ENCODE data around the gene C1orf35. TPM values are rescaled to one million over a fixed set of nuclear protein-coding genes. Genes with fewer than 3 reads are reported as not detected.
A peak's percentile ranks its signal among the peaks of the same experiment; 100 is the strongest.

The C1orf35 gene
- total RNA-seq, 1 donor = 5.4 TPM

GRCh38 chr1:228145463-228146416 lies 42.6 kb upstream of the C1orf35 start:
- TF ChIP-seq, protein P1, sequence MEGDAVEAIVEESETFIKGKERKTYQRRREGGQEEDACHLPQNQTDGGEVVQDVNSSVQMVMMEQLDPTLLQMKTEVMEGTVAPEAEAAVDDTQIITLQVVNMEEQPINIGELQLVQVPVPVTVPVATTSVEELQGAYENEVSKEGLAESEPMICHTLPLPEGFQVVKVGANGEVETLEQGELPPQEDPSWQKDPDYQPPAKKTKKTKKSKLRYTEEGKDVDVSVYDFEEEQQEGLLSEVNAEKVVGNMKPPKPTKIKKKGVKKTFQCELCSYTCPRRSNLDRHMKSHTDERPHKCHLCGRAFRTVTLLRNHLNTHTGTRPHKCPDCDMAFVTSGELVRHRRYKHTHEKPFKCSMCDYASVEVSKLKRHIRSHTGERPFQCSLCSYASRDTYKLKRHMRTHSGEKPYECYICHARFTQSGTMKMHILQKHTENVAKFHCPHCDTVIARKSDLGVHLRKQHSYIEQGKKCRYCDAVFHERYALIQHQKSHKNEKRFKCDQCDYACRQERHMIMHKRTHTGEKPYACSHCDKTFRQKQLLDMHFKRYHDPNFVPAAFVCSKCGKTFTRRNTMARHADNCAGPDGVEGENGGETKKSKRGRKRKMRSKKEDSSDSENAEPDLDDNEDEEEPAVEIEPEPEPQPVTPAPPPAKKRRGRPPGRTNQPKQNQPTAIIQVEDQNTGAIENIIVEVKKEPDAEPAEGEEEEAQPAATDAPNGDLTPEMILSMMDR (IDR thresholded peaks at IDR 0.05; ENCODE audit: extremely low read depth, low read depth, low read length) = no peak
- no peak overlapping the region for H2AFZ ChIP-seq (ENCODE audit: low read length)
- peaks cover 94% of the 10 kb centered on the region for H3K79me2 ChIP-seq (ENCODE audit: insufficient read depth, low read length)
- H3K36me3 ChIP-seq (ENCODE audit: insufficient read depth, low read length) = peaks cover 8% of the 10 kb centered on the region
- no peaks in the 10 kb centered on the region for H3K9me3 ChIP-seq (ENCODE audit: low read depth, low read length)
- peak; percentile 84 for DNase-seq (ENCODE audit: insufficient read length, low spot score, missing footprints)
- H3K4me2 ChIP-seq (ENCODE audit: insufficient read depth, low read length) = no peak overlapping the region
- H3K27ac ChIP-seq (ENCODE audit: low read depth, low read length) = no peak overlapping the region
- peaks cover 31% of the 10 kb centered on the region for H3K4me1 ChIP-seq (ENCODE audit: insufficient read depth, low read length)
- H3K27me3 ChIP-seq (ENCODE audit: insufficient read depth, low read length) = no peaks in the 10 kb centered on the region
- H3K4me3 ChIP-seq (ENCODE audit: insufficient read depth, low read length) = no peak overlapping the region
- peaks cover 64% of the 10 kb centered on the region for H4K20me1 ChIP-seq (ENCODE audit: insufficient read depth, low read length)

DNA sequence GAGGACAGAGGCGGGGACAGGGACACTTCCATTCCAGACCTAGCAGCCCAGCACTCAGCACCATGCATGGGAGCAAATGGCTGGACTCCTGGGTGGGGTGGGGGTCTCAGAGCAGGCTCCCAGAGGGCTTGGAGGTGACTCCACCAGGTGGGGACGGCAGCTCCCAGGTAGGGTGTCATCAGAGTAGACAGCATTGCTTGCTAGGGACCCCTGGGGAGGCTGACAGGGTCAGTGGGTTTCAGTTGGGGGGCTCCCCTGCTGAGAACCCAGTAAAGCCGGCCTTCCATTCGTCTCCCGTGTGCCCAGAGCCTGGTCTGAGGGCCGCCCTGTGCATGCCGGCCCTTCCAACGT lies 41.8 kb upstream of the C1orf35 start:
- Histone ChIP-seq H2AFZ (ENCODE audit: low read length) (no peak overlapping the region), H3K36me3 (ENCODE audit: insufficient read depth, low read length) (peaks cover 8% of the 10 kb centered on the region), H3K27me3 (ENCODE audit: insufficient read depth, low read length) (no peaks in the 10 kb centered on the region), H3K27ac (ENCODE audit: low read depth, low read length) (no peak overlapping the region), H3K4me3 (ENCODE audit: insufficient read depth, low read length) (no peak overlapping the region), H4K20me1 (ENCODE audit: insufficient read depth, low read length) (peaks cover 60% of the 10 kb centered on the region), H3K79me2 (ENCODE audit: insufficient read depth, low read length) (peaks cover 94% of the 10 kb centered on the region), H3K4me2 (ENCODE audit: insufficient read depth, low read length) (no peak overlapping the region), H3K4me1 (ENCODE audit: insufficient read depth, low read length) (peaks cover 23% of the 10 kb centered on the region), H3K9me3 (ENCODE audit: low read depth, low read length) (no peaks in the 10 kb centered on the region)
- TF ChIP-seq, protein P1 (IDR thresholded peaks at IDR 0.05; ENCODE audit: extremely low read depth, low read depth, low read length) = no peak
- peak; percentile 73 for DNase-seq (ENCODE audit: insufficient read length, low spot score, missing footprints)

GRCh38 chr1:228144193-228144992 lies 41.3 kb upstream of the C1orf35 start:
- Histone ChIP-seq H4K20me1 (ENCODE audit: insufficient read depth, low read length) (peaks cover 58% of the 10 kb centered on the region), H3K4me1 (ENCODE audit: insufficient read depth, low read length) (peaks cover 20% of the 10 kb centered on the region)

More at GRCh38 chr1:228144193-228144992, 41.3 kb upstream of the C1orf35 start:
- Histone ChIP-seq H3K4me3 (ENCODE audit: insufficient read depth, low read length) (no peak overlapping the region), H3K27me3 (ENCODE audit: insufficient read depth, low read length) (no peaks in the 10 kb centered on the region), H3K4me2 (ENCODE audit: insufficient read depth, low read length) (no peak overlapping the region), H3K79me2 (ENCODE audit: insufficient read depth, low read length) (peaks cover 89% of the 10 kb centered on the region), H2AFZ (ENCODE audit: low read length) (no peak overlapping the region), H3K36me3 (ENCODE audit: insufficient read depth, low read length) (peaks cover 8% of the 10 kb centered on the region), H3K27ac (ENCODE audit: low read depth, low read length) (no peak overlapping the region), H3K9me3 (ENCODE audit: low read depth, low read length) (no peaks in the 10 kb centered on the region)
- DNase-seq (ENCODE audit: insufficient read length, low spot score, missing footprints) = peak; percentile 75
- TF ChIP-seq, protein P1 (IDR thresholded peaks at IDR 0.05; ENCODE audit: extremely low read depth, low read depth, low read length) = no peak

Measured in osteoblast (primary cell).